ENCODE measurements around the gene CMTM4. TPM values are rescaled to one million over a fixed set of nuclear protein-coding genes. Genes with fewer than 3 reads are reported as not detected.
"Not testable (repeated sequence)": the region's sequence is repeated elsewhere in the genome, so short reads cannot be mapped to it uniquely, and the experiment has no call there.

CMTM4 gene
- polyA plus RNA-seq, 1 experiment, result 19.2 TPM

DNA sequence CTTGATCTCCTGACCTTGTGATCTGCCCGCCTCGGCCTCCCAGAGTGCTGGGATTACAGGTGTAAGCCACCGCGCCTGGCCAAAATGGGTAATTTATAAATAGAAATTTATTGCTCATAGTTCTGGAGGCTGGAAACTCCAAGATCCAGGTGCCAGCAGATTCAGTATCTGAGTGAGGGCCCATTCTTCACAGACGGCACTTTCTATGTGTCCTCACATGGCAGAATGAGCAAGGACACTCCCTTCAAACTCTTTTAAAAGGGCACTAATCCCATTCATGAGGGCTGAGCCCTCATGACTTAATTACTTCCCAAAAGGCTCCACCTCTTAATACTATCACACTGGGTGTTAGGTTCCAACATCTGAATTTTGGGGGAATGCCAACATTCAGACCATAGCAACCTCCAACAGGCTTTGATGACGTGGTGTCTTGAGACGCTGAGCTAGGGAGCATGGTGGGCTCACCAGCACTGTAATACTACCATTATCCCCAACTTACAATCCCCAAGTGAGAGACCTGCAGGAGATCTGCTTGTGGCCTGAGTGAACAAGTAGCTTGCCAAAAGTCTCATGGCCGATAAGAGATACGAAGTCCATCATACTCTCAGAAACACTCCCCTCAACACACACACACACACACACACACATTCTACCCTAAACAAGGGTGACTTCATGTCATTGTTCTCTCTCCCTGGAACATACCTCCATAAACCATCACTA is 8.5 kb downstream of the CMTM4 start:
- POLR2A ChIA-PET, result interaction anchor here (0.7 kb wide), 1 partner anchor 26 kb away, joined by 4 read pairs; no protein-coding TSS in a partner anchor

DNA sequence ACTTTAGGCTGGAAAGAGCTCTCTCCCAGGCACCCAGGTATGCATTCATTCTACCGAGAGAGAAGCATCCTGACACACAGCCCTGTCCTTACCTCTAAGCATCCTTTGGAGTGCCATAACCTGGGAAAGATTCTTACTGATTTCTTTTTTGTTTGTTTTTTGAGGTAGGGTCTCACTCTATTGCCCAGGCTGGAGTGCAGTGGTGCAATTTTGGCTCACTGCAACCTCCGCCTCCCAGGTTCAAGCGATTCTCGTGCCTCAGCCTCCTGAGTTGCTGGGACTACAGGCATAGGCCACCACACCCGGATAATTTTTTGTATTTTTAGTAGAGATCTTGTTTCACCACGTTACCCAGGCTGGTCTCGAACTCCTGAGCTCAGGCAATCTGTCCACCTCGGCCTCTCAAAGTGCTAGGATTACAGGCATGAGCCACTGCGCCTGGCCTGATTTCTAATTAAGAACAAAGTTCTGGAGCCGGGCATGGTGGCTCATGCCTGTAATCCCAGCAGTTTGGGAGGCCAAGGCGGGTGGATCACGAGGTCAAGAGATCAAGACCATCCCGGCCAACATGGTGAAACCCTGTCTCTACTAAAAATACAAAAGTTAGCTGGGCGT is 10.9 kb downstream of the CMTM4 start:
- H3K27ac ChIP-seq (ENCODE audit: low read depth, low read length); DNase-seq (ENCODE audit: low read depth, low spot score); H3K4me3 ChIP-seq (ENCODE audit: low read depth, low read length); H3K9me3 ChIP-seq (ENCODE audit: control insufficient read depth, insufficient read depth, low read length); POLR2A ChIA-PET; H3K27me3 ChIP-seq (ENCODE audit: control insufficient read depth, insufficient read depth, low read length): not testable (repeated sequence)
- CTCF ChIA-PET, result interaction anchor here (0.6 to 1.2 kb wide), 2 partner anchors 15 to 23 kb away, joined by 3 to 5 read pairs; no protein-coding TSS in a partner anchor

More for the DNA sequence above, 8.5 kb downstream of the CMTM4 start:
- H3K27me3 ChIP-seq (ENCODE audit: control insufficient read depth, insufficient read depth, low read length), result no peaks in the 10 kb centered on the region
- CTCF ChIA-PET, result interaction anchor here (0.6 to 1.5 kb wide), 2 partner anchors 37 to 179 kb away, joined by 3 to 5 read pairs; no protein-coding TSS in a partner anchor
- DNase-seq (ENCODE audit: low read depth, low spot score), result no peak
- TF ChIP-seq, protein P1, sequence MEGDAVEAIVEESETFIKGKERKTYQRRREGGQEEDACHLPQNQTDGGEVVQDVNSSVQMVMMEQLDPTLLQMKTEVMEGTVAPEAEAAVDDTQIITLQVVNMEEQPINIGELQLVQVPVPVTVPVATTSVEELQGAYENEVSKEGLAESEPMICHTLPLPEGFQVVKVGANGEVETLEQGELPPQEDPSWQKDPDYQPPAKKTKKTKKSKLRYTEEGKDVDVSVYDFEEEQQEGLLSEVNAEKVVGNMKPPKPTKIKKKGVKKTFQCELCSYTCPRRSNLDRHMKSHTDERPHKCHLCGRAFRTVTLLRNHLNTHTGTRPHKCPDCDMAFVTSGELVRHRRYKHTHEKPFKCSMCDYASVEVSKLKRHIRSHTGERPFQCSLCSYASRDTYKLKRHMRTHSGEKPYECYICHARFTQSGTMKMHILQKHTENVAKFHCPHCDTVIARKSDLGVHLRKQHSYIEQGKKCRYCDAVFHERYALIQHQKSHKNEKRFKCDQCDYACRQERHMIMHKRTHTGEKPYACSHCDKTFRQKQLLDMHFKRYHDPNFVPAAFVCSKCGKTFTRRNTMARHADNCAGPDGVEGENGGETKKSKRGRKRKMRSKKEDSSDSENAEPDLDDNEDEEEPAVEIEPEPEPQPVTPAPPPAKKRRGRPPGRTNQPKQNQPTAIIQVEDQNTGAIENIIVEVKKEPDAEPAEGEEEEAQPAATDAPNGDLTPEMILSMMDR (IDR thresholded peaks at IDR 0.05; ENCODE audit: low read depth, low read length), result no peak
- no peak overlapping the region for H3K27ac ChIP-seq (ENCODE audit: low read depth, low read length)
- H3K4me3 ChIP-seq (ENCODE audit: low read depth, low read length), result no peak overlapping the region
- H3K9me3 ChIP-seq (ENCODE audit: control insufficient read depth, insufficient read depth, low read length), result no peaks in the 10 kb centered on the region

DNA sequence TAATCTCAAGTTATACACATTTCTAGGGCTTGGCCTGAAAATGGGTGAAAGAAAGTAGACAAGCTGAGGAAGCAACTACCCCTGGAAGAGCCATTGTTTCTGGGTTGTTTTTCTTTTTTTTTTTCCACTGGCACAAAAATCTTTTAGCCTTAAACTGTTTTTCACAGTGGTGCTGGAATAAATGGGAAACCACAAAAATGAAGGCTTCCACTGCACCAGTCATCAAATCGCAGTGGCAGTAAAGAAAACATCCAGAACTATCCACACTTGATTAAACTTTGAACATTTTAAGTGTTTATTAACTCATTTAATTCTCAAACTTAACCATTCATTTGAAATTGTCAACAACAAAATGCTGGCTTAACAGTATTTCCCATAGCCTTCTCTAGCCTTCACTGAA is 14.3 kb downstream of the CMTM4 start:
- Histone ChIP-seq H3K27ac (ENCODE audit: low read depth, low read length) (no peak overlapping the region), H3K9me3 (ENCODE audit: control insufficient read depth, insufficient read depth, low read length) (no peaks in the 10 kb centered on the region), H3K27me3 (ENCODE audit: control insufficient read depth, insufficient read depth, low read length) (no peaks in the 10 kb centered on the region), H3K4me3 (ENCODE audit: low read depth, low read length) (no peak overlapping the region)
- POLR2A ChIA-PET, result no interaction called here
- DNase-seq (ENCODE audit: low read depth, low spot score), result no peak
- CTCF ChIA-PET, result interaction anchor here (1.6 kb wide), 2 partner anchors 19 to 31 kb away, joined by 6 to 7 read pairs; no protein-coding TSS in a partner anchor
- TF ChIP-seq, protein P1 (IDR thresholded peaks at IDR 0.05; ENCODE audit: low read depth, low read length), result no peak

DNA sequence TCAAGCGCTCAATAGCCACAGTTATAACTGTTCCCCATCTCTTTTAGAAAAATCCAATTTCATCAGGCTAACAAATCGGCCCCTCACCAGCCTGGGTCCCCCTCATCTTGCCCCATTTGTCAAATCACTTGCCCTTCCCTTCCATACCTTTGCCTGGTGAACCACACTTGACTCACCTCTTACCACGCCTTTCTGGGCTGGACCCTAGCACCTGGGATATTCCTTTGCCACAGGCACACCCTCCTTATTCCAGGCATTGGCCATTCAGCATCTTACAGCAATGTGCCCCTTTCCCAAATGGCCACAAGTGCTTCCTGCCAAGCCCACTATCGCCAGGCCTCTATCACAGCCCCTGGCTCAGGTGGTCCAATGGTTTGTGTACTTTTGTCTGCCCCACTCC is 14.9 kb downstream of the CMTM4 start:
- H3K4me3 ChIP-seq (ENCODE audit: low read depth, low read length), result no peak overlapping the region
- H3K27ac ChIP-seq (ENCODE audit: low read depth, low read length), result no peak overlapping the region
- POLR2A ChIA-PET, result no interaction called here
- no peak for DNase-seq (ENCODE audit: low read depth, low spot score)
- CTCF ChIA-PET, result interaction anchor here (1.6 kb wide), 2 partner anchors 19 to 31 kb away, joined by 6 to 7 read pairs; no protein-coding TSS in a partner anchor
- TF ChIP-seq, protein P1 (IDR thresholded peaks at IDR 0.05; ENCODE audit: low read depth, low read length), result no peak
- no peaks in the 10 kb centered on the region for H3K9me3 ChIP-seq (ENCODE audit: control insufficient read depth, insufficient read depth, low read length)
- H3K27me3 ChIP-seq (ENCODE audit: control insufficient read depth, insufficient read depth, low read length), result no peaks in the 10 kb centered on the region

DNA sequence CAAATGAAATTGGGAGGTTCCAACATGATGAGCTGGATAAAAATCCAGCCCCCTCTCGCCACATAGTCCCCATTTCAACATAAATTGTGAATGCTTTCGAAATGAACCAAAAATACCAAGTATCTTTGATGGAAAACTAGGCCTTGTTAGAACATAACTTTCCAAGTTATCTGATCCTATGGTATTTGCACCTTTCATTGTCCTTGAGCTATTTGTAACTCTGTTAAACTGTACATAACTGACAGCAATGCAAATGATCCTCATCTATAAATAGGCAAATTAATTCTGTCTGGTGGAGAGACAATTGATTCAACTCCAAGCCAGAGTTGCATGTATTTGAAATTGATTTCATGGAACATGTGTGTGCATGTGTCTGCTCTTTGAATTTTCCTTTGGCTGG is 18.2 kb downstream of the CMTM4 start:
- no peaks in the 10 kb centered on the region for H3K27me3 ChIP-seq (ENCODE audit: control insufficient read depth, insufficient read depth, low read length)
- no peak overlapping the region for H3K4me3 ChIP-seq (ENCODE audit: low read depth, low read length)
- H3K9me3 ChIP-seq (ENCODE audit: control insufficient read depth, insufficient read depth, low read length), result no peaks in the 10 kb centered on the region
- DNase-seq (ENCODE audit: low read depth, low spot score), result no peak
- TF ChIP-seq, protein P1 (IDR thresholded peaks at IDR 0.05; ENCODE audit: low read depth, low read length), result no peak
- ChIA-PET POLR2A (no interaction called here), CTCF (interaction anchor here (1.1 to 1.6 kb wide), 2 partner anchors 27 to 50 kb away, joined by 3 to 9 read pairs; no protein-coding TSS in a partner anchor)
- H3K27ac ChIP-seq (ENCODE audit: low read depth, low read length), result no peak overlapping the region

Measured in AG04450 (cell line).